Measurements from ENCODE around the gene RND2.

The RND2 gene

GRCh38 chr17:43079641-43080302, 54.7 kb downstream of the RND2 start:
- no peak for DNase-seq
